ENCODE results near the gene ZNF230.

The ZNF230 gene

DNA sequence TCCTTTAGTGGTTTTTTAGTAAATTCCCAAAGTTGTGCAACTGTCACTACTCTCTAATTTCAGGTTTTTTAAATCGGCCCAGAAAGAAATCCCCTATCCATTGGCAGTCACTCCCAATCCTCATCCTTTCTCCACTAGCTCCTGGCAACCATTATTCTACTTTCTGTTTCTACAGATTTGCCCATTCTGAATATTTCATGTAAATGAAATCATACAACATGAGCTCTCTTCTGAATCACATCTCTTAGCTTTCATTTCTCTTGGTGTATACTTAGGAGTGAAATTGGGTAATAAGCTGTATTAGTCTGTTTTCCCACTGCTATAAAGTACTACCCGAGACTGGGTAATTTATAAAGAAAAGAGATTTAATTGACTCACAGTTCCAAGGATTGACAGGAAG is 39.4 kb downstream of the ZNF230 start:
- no peak for DNase-seq (ENCODE audit: low spot score)

DNA sequence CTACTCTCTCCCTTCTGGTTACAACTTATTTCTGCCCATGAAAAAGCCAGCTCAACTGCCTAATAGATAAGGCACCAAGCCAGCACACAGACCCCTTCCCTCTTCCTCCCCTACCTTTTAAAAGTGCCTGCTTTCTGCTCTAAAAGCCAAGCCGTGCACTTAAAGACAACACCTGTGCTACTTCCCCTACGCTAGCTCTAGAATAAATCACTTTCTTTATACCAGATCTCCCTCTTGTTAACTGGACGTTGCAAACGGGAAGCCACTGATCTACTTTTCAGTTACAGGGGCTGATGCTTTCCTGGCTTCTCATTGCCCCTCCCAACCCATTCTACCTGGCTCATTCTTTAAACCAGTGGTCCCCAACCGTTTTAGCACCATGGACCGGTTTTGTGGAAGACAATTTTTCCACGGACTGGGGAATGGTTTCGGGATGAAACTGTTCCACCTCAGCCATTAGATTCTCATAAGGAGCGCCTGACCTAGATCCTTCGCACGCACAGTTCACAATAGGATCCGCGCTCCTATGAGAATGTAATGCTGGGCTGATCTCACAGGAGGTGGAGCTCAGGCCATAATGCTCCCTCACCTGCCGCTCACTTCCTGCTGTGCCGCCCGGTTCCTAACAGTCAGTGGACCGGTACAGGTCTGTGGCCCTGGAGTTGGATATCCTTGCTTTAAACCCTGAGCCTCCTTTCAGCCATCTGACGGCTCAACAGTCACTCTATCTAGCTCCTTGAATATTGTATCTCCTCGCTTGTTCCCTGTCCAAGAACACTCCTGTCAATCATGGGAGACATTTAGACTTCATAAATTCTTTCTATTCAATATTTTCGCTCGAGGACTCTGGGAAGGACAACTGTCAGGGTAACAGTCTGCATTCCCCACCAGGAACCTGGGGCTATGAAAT is 48.2 kb downstream of the ZNF230 start:
- DNase-seq (ENCODE audit: low spot score): no peak

DNA sequence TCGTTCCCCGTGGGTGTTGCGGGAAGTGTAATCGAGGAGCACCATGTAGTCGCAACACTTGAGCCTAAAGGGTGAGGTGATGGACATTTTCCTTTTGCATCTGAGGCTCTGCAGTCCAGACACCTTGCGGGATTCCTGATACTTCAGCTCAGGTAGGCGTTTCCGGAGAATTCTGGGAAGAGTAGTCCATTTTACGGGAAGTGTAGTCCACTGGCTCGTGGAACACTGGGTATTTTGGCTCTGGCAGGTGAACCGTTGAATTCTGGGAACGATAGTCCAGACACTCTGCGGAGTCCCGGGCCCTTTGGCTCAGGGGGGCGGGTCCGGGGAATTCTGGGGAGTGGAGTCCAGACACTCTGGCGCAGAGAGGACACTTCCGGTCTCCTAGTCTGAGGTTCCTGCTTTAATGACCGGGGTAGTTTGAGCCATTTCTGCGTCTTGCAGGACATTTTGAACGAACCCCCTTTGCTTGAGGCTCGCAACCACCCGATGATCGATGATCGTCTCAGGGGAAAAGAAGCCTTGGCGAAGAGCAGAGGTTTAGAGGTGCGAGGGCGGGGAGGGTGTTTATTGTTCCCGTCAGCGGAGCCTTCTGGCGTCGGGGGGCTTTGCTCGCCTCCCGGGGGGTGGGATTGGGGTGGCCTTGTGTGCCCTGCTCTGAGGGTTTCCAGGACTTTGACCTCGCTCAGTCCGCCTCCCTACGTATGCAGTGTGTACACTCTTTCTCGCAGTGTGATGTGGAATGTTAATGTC is 49.1 kb downstream of the ZNF230 start, which contains the start of gene ZNF223:
TSS of gene ZNF223 (plus strand) at position 387 of the 753 bp plus-strand sequence. CDS start 3,141 bp downstream, outside the sequence.
- DNase-seq (ENCODE audit: low spot score): peak; percentile 95

DNA sequence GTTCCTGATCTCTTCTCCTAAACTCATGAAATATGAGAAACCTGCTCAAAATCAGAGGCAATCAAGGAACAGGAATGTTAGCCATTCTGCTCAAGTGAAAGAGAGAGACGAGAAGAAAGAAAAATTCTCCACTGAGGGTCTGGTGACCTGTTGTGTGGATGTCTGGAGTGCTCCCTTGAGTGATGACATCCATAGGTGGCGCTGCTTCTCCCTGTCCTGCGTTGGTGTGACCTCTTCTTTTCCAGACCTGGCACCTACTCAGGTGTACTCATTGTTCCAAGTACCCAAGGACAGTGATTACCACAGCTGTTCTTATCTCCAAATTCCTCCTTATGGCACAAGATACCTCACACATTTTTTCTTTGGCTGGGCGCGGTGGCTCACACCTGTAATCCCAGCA is 53.1 kb downstream of the ZNF230 start:
- DNase-seq (ENCODE audit: low spot score): no peak

DNA sequence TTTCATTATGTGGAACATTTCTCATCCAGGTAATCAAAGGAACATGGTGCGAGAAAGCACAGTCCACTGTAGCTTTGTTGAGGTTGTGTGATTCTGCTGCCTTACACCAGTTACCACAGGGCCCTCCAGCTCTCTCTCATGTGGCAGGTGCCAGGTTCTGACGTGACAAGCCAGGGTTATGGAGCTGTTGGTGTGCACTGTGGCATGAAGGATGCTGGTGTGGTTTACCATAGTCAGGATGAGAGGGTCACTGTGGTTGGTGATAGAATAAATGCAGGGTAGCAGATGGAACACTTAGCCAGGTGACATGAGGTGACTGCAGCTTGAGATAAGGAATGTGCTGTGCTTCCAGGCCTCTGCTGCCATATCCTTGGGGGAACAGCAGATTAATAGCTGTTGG is 56.5 kb downstream of the ZNF230 start:
- no peak for DNase-seq (ENCODE audit: low spot score)

DNA sequence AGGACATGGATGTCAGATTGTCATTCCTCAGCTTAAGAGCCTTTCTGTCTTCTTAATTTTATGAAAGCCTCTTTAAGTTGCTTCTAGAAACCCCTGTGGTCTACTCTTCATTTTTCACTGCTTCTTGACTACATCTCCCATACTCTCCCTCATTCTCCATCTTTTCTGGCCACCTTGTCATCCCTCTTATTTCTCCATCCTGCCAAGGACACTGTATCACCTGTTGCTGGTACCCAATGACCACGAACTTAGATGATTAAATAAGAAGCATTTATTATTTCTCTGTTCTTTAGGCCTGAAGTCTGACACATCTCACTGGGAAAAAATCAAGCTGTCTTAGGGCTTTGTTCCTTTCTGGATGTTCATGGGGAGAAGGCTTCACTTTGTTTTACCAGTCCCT is 58.3 kb downstream of the ZNF230 start:
- no peak for DNase-seq (ENCODE audit: low spot score)

Measured in AG08396 (cell line).